Measurements from ENCODE around the gene RCBTB2. TPM values are rescaled to one million over a fixed set of nuclear protein-coding genes. Genes with fewer than 3 reads are reported as not detected.

The RCBTB2 gene
- total and polyA plus RNA-seq, 9 of the 15 experiments (the other 6 are each of a cell fraction or from before 2014, with no cell fraction given): 0.91 to 3.3 (median 1.5) TPM

DNA sequence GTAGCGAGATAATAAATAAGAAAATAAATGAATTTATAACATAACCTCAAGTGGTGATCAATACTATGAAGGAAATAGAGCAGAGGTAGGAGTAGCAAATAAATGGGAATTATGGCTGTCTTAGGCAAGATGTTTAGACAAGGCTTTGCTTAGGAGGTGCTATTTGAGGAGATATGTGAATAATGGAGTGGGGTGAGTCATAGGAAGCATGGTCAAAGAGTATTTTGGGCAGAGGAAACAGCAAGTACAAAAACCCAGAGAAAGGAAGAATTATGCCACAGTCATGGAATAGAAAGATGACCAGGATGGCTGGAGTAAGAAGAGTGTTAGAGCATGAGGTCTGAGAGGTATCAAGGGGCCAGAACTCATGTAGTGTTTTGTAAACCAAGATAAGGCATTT, 86.4 kb downstream of the RCBTB2 start:
- Histone ChIP-seq H3K36me3 (ENCODE audit: control insufficient read depth, insufficient read depth, low read length) (no peaks in the 10 kb centered on the region), H3K4me1 (replicated peaks in 1 of 2; ENCODE audit: control insufficient read depth in 2 of 2, insufficient read depth in 2 of 2, low read length in 2 of 2) (no peaks in the 10 kb centered on the region), H3K27me3 (ENCODE audit: control insufficient read depth in 2 of 2, insufficient read depth in 2 of 2, low read length in 2 of 2) (no peaks in the 10 kb centered on the region), H3K27ac (ENCODE audit: extremely low read depth, low read depth, low read length) (no peak overlapping the region), H4K20me1 (replicated peaks; ENCODE audit: control insufficient read depth, insufficient read depth, low read length) (no peaks in the 10 kb centered on the region), H3K4me2 (ENCODE audit: insufficient read depth, low read length) (no peak overlapping the region), H3K79me2 (ENCODE audit: control insufficient read depth, insufficient read depth, low read length) (no peaks in the 10 kb centered on the region), H3K9me1 (ENCODE audit: control insufficient read depth, insufficient read depth, low read length) (no peaks in the 10 kb centered on the region), H2AFZ (ENCODE audit: low read depth, low read length) (no peak overlapping the region), H3K9me3 (replicated peaks; ENCODE audit: control insufficient read depth, insufficient read depth, low read depth, low read length) (no peaks in the 10 kb centered on the region), H3K9ac (ENCODE audit: insufficient read depth in 1 of 2, low read depth in 2 of 2, low read length in 2 of 2) (no peak overlapping the region), H3K4me3 (no peak overlapping the region)
- ChIA-PET POLR2A (no interaction called here), CTCF (ENCODE audit: low intra/inter-chr PET ratio) (no interaction called here)
- DNase-seq (ENCODE audit: extremely low read depth in 1 of 4, low spot score in 3 of 4) (no peak), FAIRE-seq (no peak), ATAC-seq (no peak)
- intact Hi-C loops (cut with micrococcal nuclease) (no loop called here), in situ Hi-C loops (cut with MboI) (no loop called here)
- TF ChIP-seq SRSF1 (IDR thresholded peaks at IDR 0.05; ENCODE audit: low read depth, low read length) (no peak), FOSL1 (tag; conservative IDR thresholded peaks at IDR 0.05) (0 out of 2 replicates have a peak, but pooled peaks have one; percentile 14)
- TF ChIP-seq, protein P1, sequence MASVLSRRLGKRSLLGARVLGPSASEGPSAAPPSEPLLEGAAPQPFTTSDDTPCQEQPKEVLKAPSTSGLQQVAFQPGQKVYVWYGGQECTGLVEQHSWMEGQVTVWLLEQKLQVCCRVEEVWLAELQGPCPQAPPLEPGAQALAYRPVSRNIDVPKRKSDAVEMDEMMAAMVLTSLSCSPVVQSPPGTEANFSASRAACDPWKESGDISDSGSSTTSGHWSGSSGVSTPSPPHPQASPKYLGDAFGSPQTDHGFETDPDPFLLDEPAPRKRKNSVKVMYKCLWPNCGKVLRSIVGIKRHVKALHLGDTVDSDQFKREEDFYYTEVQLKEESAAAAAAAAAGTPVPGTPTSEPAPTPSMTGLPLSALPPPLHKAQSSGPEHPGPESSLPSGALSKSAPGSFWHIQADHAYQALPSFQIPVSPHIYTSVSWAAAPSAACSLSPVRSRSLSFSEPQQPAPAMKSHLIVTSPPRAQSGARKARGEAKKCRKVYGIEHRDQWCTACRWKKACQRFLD (CRISPR knock-in tag; IDR thresholded peaks at IDR 0.05): no peak
- no TSS peak for BruUV-seq (replicated peaks)
- WGBS (ENCODE audit: insufficient coverage, low coverage, missing lambda C conversion rate): 75% methylated on average over 1 of the region's 1 CpG

DNA sequence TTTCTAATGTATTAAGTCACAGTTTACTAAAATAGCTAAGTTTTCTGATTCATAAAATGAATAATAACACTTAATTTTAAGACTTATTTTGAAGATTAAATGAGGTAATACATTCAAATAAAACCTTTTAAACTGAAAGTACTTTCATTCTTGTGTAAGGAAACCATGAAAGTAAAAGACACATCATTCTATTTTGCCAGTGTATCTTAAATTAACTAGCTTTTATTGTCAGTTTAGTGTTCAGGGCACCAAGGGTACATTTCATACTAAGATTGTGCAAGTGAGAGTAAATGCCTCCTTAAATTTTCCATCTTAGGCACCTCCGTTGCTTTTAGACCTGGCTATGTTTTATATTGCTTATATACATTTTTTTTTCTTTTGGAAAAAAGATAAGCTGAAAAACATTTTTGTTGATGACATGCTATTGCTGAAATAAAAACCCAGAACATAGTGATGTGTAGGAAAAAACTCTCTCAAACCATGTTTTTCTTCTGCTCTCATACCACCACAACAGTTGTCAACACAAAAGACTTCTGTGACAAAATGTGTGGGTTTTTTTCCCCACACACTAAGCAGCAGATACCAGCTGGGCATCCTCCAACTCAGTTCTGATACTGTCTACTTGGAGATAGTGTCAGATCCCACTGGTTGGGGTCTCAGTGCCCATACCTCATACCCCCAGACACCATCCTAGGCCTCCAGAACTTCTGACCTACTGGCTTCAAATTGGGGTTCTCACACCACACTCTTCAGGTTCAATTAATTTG, 89.3 kb downstream of the RCBTB2 start:
- no peak for FAIRE-seq
- H3K27ac ChIP-seq (ENCODE audit: extremely low read depth, low read depth, low read length): no peak overlapping the region
- H3K79me2 ChIP-seq (ENCODE audit: control insufficient read depth, insufficient read depth, low read length): no peaks in the 10 kb centered on the region
- DNase-seq (ENCODE audit: extremely low read depth in 1 of 4, low spot score in 3 of 4): no peak
- ChIA-PET POLR2A (no interaction called here), CTCF (ENCODE audit: low intra/inter-chr PET ratio) (no interaction called here)
- H3K4me3 ChIP-seq: no peak overlapping the region
- H3K27me3 ChIP-seq (ENCODE audit: control insufficient read depth in 2 of 2, insufficient read depth in 2 of 2, low read length in 2 of 2): no peaks in the 10 kb centered on the region
- H4K20me1 ChIP-seq (replicated peaks; ENCODE audit: control insufficient read depth, insufficient read depth, low read length): no peaks in the 10 kb centered on the region
- no TSS peak for BruUV-seq (replicated peaks)
- no peaks in the 10 kb centered on the region for H3K36me3 ChIP-seq (ENCODE audit: control insufficient read depth, insufficient read depth, low read length)
- no peak overlapping the region for H3K4me2 ChIP-seq (ENCODE audit: insufficient read depth, low read length)
- in situ Hi-C loops (cut with MboI): no loop called here
- 70% methylated on average over 1 of the region's 1 CpG for WGBS (ENCODE audit: insufficient coverage, low coverage, missing lambda C conversion rate)
- ATAC-seq: no peak
- H2AFZ ChIP-seq (ENCODE audit: low read depth, low read length): no peak overlapping the region
- H3K4me1 ChIP-seq (replicated peaks in 1 of 2; ENCODE audit: control insufficient read depth in 2 of 2, insufficient read depth in 2 of 2, low read length in 2 of 2): no peaks in the 10 kb centered on the region
- intact Hi-C loops (cut with micrococcal nuclease): no loop called here
- no peaks in the 10 kb centered on the region for H3K9me3 ChIP-seq (replicated peaks; ENCODE audit: control insufficient read depth, insufficient read depth, low read depth, low read length)
- no peaks in the 10 kb centered on the region for H3K9me1 ChIP-seq (ENCODE audit: control insufficient read depth, insufficient read depth, low read length)
- H3K9ac ChIP-seq (ENCODE audit: insufficient read depth in 1 of 2, low read depth in 2 of 2, low read length in 2 of 2): no peak overlapping the region
- no peak for TF ChIP-seq ZNF717 (CRISPR knock-in tag; IDR thresholded peaks at IDR 0.05)
- no peak for TF ChIP-seq PKNOX1 (IDR thresholded peaks at IDR 0.05)
- no peak for TF ChIP-seq KHSRP (IDR thresholded peaks at IDR 0.05)
- no peak for TF ChIP-seq IFI16 (CRISPR knock-in tag; IDR thresholded peaks at IDR 0.05)
- TF ChIP-seq, protein P2, sequence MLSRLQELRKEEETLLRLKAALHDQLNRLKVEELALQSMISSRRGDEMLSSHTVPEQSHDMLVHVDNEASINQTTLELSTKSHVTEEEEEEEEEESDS (CRISPR knock-in tag; IDR thresholded peaks at IDR 0.05): no peak
- TF ChIP-seq HNRNPL (IDR thresholded peaks at IDR 0.05; ENCODE audit: low read depth, low read length): no peak
- no peak for TF ChIP-seq HDAC2 (IDR thresholded peaks at IDR 0.05)
